HG02642 (cell line): Measurements from ENCODE around the gene TRIM60.
"Not testable (repeated sequence)": the region's sequence is repeated elsewhere in the genome, so short reads cannot be mapped to it uniquely, and the experiment has no call there.

Experiments
- ATAC-seq: cut with Tn5 transposase; IDR thresholded peaks from one replicate; pipeline ENCODE4 v1.9.1; 2021; ENCODE audit warnings: mild to moderate bottlenecking; ENCODE audit not compliant: unreplicated experiment, poor library complexity

Gene TRIM60

DNA sequence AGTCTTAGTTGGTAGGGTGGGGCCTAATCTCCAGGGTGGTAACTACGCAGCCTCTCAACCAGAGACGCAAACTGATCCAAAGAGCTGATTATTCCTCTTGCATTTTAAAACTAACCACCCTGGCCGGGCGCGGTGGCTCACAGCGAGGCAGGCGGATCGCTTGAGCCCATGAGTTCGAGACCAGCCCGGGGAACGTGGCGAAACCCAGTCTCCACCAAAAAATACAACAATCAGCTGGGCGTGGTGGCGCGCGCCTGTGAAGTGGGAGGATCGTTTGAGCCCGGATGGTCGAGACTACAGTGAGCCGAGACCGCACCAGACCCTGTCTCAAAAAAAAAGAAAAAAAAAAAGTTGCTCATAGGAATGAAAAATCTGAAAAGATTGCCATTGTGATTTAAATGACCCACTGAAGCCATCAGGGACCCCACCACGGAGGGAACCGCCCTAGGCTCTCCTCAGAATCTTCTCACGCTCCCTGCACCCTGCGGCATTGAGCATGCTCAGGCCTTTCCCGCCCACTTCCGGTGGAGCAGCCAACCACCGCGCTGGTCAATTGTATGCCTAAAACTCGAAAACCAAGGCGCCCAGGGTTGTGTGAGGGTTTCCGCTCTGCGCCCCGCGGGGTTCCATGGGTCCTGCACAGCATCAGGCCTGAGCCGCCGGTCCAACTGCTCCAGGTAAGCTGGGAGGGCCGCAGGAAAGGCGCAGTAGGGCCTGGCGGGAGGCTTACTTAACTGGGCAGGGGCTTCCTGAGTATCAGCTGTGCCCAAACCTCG lies at the start of gene TRIM60:
Gene TRIM60, plus strand, starts transcription at position 564 of the 776 bp plus-strand sequence. CDS start 8,074 bp downstream, outside the sequence.
- ATAC-seq, result no peak

DNA sequence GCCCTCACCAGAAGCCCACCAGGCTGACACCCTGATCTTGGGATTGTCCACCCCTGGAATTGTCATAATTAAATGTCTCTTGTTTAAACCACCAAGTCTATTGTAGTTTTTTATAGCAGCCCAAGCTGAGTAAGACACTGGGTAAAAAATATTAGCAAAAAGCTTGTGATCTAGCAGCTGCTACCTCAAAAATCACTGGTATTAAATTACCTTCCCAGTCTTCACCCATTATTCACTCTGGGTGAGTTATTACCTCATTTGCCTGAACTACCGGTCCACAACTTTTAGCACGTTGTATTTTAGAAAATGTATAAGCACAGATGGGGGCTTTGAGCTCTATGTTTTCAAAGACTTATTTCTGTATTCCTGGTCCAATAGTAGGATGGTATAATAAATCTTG lies 42.3 kb upstream of the TRIM60 start:
- ATAC-seq, result no peak

DNA sequence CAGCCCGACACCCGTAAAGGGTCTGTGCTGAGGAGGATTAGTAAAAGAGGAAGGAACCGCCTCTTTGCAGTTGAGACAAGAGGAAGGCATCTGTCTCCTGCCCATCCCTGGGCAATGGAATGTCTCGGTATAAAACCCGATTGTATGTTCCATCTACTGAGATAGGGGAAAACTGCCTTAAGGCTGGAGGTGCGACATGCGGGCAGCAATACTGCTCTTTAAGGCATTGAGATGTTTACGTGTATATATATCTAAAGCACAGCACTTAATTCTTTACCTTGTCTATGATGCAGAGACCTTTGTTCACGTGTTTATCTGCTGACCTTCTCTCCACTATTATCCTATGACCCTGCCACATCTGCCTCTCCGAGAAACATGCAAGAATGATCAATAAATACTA lies 41.0 kb upstream of the TRIM60 start:
- not testable (repeated sequence) for ATAC-seq

DNA sequence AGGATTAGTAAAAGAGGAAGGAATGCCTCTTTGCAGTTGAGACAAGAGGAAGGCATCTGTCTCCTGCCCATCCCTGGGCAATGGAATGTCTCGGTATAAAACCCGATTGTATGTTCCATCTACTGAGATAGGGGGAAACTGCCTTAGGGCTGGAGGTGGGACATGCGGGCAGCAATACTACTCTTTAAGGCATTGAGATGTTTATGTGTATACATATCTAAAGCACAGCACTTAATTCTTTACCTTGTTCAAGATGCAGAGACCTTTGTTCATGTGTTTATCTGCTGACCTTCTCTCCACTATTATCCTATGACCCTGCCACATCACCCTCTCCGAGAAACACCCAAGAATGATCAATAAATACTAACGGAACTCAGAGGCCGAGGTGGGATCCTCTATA lies 35.7 kb upstream of the TRIM60 start:
- not testable (repeated sequence) for ATAC-seq

DNA sequence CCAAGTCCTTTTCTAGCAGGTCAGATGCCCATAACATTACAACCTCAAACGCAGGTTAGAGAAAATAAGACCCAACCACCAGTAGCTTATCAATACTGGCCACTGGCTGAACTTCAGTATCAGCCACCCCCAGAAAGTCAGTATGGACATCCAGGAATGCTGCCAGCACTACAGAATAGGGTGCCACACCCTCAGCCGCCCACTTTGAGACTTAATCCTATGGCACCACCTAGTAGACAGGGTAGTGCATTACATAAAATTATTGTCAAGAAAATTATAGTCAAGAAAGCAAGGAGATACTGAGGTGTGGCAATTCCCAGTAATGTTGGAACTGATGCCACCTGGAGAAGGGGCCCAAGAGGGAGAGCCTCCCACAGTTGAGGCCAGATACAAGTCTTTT lies 34.5 kb upstream of the TRIM60 start:
- no peak for ATAC-seq

DNA sequence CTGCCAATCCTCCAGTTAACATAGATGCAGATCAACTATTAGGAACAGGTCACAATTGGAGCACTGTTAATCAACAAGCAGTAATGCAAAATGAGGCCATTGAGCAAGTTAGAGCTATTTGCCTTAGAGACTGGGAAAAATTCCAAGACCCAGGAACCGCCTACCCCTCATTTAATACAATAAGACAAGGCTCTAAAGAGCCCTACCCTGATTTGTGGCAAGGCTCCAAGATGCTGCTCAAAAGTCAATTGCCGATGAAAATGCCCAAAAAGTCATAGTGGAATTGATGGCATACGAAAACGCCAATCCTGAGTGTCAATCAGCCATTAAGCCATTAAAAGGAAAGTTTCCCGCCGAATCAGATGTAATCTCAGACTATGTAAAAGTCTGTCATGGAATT lies 33.9 kb upstream of the TRIM60 start:
- ATAC-seq, result no peak

DNA sequence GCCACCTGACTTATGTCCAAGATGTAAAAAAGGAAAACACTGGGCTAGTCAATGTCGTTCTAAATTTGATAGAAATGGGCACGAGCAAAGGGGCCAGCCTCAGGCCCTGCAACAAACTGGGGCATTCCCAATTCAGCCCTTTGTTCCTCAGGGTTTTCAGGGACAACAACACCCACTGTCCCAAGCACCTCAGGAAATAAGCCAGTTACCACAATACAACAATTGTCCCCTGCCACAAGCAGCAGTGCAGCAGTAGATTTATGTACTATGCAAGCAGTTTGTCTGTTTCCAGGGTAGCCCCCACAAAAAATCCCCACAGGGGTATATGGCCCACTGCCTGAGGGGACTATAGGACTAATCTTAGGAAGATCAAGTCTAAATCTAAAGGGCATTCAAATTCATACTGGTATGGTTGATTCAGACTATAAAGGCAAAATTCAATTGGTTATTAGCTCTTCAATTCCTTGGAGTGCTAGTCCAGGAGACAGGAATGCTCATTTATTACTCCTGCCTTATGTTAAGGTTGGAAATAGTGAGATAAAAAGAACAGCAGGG lies 33.2 kb upstream of the TRIM60 start:
- not testable (repeated sequence) for ATAC-seq

DNA sequence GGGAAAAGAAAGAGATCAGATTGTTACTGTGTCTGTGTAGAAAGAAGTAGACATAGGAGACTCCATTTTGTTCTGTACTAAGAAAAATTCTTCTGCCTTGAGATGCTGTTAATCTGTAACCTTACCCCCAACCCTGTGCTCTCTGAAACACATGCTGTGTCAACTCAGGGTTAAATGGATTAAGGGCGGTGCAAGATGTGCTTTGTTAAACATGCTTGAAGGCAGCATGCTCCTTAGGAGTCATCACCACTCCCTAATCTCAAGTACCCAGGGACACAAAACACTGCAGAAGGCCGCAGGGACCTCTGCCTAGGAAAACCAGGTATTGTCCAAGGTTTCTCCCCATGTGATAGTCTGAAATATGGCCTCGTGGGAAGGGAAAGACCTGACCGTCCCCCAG lies 29.8 kb upstream of the TRIM60 start:
- ATAC-seq, result not testable (repeated sequence)

DNA sequence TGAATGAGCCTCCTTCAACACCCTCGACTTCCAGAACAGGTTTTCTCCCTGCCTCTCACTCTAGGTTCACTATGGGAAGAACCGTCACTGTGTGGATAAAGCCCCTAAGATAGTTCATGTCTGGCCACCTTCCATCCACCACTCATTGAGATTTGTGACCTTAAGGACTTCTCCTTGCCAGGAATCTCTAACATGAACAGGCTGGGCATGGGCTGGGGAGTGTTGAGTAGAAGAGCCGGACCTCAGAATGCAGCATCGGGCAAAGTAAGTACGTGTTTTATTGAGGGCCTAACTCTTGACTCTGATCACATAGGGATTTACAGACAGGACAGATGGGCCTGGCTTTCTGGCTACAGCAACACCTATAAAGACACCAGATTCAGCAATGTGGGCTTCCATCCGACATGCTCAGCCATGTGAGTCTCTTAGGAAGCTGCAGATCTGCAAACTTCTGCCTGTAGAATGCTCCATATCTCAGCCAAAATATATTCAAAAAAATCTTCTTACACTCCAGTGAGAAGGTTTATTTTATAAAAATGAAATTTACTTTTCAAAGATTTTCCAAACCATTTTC lies 26.4 kb upstream of the TRIM60 start:
- no peak for ATAC-seq

DNA sequence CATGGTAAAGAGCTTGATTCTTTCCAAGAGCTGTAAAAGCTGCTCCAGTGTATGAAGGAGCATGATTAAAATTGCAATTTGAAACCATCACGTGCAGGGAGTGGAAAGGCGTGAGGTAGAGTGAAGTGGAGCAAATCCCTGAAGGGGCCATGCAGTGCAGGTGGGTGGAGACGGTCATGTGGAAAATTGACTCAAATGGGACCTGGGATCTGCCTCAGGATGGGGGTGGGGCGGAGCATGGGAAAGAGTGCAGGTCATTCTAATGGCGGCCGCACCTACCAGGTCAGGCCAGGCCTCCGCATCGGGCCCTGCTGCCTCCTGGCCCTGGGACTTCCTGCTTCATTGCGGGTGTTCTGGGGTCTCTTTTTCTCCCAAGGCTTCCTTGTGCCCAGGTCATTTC lies 25.3 kb upstream of the TRIM60 start:
- no peak for ATAC-seq

DNA sequence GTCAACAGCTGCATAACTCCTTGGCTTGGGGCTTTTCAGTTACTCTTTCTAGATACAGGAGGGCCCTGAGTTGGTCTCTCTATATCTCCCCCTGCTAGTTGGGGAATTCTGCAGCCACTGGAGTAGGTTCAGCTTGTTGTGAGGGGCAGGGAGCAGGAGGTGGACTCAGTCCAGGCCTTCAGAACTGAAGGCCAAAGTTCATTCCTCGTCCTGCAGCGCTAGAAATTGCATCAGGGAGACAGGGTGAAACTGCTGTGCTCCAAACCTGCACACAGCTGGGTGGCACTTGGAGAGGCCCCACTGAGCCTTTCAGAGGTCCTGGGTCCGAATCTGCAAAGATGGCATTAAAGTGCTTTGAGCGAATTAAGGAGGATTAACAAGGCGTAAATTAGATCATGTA lies 24.9 kb upstream of the TRIM60 start:
- ATAC-seq, result no peak

DNA sequence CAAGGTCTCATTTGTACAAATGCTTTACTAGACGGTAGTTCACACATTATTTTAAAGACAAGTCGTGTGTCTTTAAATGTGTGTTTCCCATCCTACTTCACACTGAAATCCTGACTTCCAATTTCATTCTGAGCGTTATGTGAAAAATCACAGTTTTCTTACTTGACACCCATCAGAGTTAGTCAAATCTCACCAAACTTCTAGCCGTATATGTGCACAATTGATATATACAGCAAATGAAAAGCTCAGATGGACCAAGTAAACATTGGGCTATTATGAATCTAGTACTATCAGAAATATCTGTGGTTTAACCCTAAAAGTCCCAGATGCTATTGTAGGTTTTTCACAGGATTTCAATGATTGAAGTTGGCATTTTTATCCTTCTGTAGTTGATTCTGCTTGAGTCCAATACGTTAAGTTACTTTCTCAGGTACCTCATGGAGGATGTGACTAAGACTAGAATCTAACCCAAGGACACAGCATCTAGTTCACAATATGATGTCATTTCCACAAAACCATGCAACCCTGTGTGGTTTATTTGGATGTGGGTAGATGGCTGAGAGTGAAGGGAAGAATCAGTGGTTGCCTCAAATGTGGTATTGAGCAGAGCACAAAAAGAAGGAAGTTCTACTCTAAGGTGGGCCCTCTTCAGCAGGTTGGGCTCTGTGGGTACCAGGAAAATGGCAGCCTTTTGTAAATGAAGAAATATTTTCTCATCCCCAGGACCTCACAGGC lies 22.1 kb upstream of the TRIM60 start:
- no peak for ATAC-seq

DNA sequence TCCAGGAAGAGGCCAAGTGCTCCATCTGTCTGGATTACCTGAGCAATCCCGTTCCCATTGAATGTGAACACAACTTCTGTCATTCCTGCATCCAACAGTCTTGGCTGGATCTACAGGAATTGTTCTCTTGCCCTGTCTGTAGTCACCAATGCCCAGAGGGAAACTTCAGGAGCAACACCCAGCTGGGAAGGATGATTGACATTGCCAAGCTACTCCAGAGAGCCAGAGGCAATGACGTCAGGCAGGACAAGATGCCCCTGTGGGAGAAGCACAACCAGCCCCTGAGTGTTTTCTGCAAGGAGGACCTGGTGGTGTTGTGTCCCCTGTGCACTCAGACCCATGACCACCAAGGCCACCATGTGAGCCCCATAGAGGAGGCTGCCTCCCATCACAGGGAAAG lies 21.3 kb upstream of the TRIM60 start:
- no peak for ATAC-seq

DNA sequence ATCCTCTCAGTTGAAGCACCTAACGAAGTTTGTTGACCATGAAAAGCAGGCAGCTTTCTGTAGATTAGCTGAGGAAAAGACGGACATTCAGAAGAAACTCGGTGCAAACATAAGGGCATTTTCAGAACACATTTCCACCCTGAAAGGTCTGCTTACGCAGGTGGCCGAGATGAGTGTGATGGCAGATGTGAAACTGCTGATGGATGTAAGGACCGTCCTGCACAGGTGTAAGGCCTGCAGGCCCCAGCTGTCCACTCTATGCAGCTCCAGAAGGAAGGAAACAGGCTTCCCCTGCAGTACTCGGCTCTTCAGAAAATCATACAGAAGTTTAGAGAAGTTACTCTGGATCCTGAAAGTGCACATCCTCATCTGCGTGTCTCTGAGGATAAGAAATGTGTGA lies 20.8 kb upstream of the TRIM60 start:
- ATAC-seq, result no peak

DNA sequence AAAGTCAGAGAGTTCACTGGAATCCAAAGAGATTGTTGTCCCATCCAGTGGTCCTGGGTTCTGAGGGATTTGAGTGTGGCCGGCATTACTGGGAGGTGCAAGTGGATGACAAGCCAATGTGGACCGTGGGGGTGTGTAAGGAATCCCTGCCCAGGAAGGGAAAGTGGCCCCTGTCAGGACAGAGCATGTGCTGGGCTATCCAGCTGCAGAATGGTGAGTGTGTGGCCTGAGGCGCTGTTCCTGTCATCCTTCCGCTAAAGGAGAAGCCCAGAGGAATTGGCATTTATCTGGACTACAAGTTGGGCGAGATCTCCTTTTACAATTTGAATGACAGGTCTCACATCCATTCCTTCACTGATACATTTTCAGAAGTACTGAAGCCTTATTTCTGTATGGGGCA lies 20.4 kb upstream of the TRIM60 start:
- ATAC-seq, result no peak

DNA sequence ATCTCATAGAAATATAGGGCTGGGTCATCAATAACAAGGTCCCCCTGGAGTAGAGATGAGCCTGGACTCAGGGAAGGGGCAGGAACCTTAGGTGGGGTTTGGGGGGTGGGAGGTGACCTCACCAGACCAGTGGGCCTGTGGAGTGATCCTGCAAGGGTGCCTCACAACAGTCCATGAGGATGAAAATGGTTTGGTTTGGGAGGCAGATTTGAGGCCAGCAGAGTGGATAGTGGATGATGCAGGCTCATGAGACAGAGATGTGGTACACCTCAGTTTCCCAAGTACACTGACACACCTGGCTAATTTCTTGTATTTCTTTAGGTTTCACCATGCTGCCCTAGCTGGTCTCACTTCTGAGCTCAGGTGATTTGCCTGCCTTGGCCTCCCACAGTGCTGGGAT lies 18.1 kb upstream of the TRIM60 start:
- no peak for ATAC-seq

DNA sequence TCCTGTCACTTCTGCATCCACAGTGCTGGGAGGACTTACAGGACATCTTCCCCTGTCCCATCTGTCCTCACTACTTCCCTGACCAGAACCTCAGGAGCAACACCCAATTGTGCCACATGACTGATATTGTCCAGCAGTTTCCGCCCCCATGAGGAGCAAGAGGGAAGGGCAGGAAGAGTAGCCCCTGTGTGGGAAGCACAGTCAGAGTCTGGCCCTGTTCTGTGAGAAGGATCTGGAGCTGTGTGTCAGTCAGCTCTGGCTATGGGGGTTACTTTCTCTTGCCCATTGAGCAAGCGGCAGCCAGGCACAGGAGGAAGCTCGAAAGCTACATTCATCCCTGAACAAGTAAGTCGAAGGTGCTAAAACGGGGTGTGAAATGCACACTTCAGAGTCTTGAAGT lies 14.8 kb upstream of the TRIM60 start:
- no peak for ATAC-seq

DNA sequence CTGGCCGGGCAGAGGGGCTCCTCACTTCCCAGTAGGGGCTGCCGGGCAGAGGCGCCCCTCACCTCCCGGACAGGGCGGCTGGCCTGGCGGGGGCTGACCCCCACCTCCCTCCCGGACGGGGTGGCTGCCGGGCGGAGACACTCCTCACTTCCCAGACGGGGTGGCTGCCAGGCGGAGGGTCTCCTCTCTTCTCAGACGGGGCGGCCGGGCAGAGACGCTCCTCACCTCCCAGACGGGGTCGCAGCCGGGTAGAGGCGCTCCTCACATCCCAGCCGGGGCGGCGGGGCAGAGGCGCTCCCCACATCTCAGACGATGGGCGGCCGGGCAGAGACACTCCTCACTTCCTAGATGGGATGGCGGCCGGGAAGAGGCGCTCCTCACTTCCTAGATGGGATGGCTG lies 11.8 kb upstream of the TRIM60 start:
- not testable (repeated sequence) for ATAC-seq

DNA sequence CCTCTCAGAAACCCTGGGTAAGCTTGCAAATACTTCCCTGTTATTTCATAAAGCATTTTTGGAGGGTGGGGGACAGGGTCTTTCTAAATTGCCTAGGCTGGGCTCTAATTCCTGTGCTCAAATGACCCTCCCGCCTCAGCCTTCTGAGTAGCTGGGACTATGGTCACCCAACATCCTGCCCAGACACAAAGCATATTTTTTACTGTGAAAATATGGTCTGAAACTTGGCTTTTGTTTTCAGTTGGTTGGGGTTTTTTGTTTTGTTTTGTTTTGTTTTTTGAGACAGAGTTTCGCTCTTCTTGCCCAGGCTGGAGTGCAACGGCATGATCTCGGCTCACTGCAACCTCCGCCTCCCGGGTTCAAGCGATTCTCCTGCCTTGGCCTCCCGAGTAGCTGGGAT lies 6.0 kb upstream of the TRIM60 start:
- ATAC-seq, result not testable (repeated sequence)

DNA sequence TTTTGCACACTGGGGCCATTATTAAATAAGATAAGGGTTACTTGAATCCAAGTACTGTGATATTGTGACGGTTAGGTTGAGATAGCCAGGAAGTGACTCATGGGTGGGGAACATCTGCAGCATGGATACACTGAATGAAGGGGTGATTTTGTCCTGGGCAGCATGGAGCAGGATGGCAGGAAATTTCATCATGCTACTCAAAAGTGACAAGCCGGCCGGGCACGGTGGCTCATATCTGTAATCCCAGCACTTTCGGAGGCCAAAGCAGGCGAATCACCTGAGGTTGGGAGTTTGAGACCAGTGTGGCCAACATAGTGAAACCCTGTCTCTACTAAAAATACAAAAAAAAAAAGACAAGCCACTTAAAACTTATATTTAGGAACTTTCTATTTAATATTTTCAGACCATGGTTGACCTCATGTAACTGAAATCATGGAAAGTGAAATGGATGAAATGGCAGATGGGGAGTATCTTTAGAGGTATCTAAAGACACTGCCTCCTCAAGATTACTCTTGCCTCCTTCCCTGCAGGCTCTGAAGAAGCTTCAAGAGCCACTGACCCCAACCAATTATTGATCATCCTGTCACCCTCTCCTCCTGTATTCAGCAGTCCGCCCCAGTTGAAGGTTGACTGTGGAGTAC lies 3.9 kb upstream of the TRIM60 start:
- no peak for ATAC-seq

DNA sequence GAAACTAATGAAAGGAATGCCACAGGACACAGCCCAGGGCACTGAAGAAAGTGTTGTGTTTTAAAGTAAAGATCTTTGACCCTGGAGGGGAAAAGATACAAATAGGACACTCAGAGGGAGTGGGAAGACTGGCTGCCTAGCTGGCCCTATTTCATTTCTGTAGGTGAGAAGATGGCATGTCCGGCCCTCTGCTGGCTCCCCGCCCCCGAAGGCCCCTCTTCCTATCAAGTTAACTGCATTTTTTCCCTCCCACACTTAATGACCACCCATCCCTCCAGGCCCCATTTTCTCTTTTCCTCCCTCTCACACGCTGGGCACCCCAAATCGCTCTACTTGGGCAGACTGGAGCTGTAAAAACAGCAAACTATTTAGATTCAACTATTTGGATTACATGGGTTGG lies 16.4 kb downstream of the TRIM60 start:
- no peak for ATAC-seq
